DND-41 (cell line): ENCODE measurements around the gene VTI1B.

Experiments used
- CTCF ChIP-seq: IDR thresholded peaks from 2 replicates; pipeline ENCODE4 v1.5.1; 2012; ENCODE audit warnings: borderline replicate concordance, low read length, moderate library complexity, mild to moderate bottlenecking; ENCODE audit not compliant: poor library complexity, severe bottlenecking; ENCODE audit errors: extremely low read depth
- EZH2 ChIP-seq: IDR thresholded peaks from 3 replicates; pipeline ENCODE4 v1.6.1; 2012; ENCODE audit warnings: borderline replicate concordance, low read depth, mild to moderate bottlenecking, moderate library complexity, low read length, inconsistent platforms; ENCODE audit not compliant: severe bottlenecking

- TF ChIP-seq CTCF, result no peak
- TF ChIP-seq EZH2, result no peak
These were observed 23.7 kb downstream of the VTI1B start for GRCh38 chr14:67650694-67651093.
